Measurements from ENCODE around the gene RPAP2.
"Not testable (repeated sequence)": the region's sequence is repeated elsewhere in the genome, so short reads cannot be mapped to it uniquely, and the experiment has no call there.

Gene RPAP2

DNA sequence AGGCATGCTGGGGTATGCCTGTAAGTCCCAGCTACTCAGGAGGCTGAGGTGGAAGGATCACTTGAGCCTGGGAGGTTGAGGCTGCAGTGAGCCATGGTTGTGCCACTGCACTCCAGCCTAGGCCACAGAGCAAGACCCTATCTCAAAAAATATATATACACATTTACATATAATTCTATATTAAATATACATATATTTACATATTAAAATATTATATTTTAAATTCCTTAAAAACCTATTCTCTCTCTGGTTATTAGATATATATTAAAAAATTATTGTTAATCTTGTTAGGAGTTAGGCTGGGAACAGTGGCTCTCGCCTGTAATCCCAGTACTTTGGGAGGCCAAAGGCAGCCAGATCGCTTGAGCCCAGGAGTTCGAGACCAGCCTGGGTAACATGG is 22.8 kb upstream of the RPAP2 start:
- Histone ChIP-seq H3K4me1 (ENCODE audit: control insufficient read depth in 1 of 2, insufficient read depth in 1 of 2, low read depth in 1 of 2, low read length in 1 of 2) (no peaks in the 10 kb centered on the region), H3K27me3 (no peaks in the 10 kb centered on the region), H3K4me3 (ENCODE audit: low read depth in 1 of 2, low read length in 1 of 2) (no peak overlapping the region), H3K9me3 (no peaks in the 10 kb centered on the region), H3K36me3 (peaks cover 44% of the 10 kb centered on the region), H3K27ac (no peak overlapping the region)
- TF ChIP-seq, protein P1, sequence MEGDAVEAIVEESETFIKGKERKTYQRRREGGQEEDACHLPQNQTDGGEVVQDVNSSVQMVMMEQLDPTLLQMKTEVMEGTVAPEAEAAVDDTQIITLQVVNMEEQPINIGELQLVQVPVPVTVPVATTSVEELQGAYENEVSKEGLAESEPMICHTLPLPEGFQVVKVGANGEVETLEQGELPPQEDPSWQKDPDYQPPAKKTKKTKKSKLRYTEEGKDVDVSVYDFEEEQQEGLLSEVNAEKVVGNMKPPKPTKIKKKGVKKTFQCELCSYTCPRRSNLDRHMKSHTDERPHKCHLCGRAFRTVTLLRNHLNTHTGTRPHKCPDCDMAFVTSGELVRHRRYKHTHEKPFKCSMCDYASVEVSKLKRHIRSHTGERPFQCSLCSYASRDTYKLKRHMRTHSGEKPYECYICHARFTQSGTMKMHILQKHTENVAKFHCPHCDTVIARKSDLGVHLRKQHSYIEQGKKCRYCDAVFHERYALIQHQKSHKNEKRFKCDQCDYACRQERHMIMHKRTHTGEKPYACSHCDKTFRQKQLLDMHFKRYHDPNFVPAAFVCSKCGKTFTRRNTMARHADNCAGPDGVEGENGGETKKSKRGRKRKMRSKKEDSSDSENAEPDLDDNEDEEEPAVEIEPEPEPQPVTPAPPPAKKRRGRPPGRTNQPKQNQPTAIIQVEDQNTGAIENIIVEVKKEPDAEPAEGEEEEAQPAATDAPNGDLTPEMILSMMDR (IDR thresholded peaks at IDR 0.05) = no peak

DNA sequence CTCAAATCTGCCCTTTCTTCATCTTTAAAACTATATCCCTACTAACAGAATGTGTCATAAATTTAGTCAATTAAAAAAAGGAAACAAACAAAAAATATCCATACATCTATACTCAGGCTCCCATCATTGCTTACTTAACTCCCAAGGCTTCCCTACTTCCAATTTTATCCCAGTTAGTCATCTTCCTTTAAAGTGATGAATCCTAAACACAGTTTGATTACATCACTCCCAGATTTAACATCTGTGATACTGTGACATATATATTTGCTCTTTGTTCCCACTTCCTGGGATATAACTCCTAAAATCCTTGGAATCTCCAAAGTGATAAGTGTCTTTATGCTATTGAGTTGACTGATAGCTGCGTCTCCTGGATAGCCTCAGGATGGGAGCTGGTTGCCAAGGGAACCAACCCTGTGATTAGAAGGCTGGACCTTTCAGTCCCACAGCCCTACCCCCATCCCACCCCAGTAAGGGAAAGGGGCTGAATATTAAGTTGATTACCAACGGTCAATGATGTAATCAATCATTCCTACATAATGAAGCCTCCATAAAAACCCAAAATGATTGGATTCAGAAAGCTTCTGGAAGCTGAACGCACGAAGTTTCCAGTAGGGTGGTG is 21.6 kb upstream of the RPAP2 start:
- Histone ChIP-seq H3K4me1 (ENCODE audit: control insufficient read depth in 1 of 2, insufficient read depth in 1 of 2, low read depth in 1 of 2, low read length in 1 of 2) (no peaks in the 10 kb centered on the region), H3K9me3 (no peaks in the 10 kb centered on the region), H3K4me3 (ENCODE audit: low read depth in 1 of 2, low read length in 1 of 2) (no peak overlapping the region), H3K36me3 (peaks cover 36% of the 10 kb centered on the region), H3K27me3 (no peaks in the 10 kb centered on the region), H3K27ac (no peak overlapping the region)
- TF ChIP-seq, protein P1 (IDR thresholded peaks at IDR 0.05) = no peak

DNA sequence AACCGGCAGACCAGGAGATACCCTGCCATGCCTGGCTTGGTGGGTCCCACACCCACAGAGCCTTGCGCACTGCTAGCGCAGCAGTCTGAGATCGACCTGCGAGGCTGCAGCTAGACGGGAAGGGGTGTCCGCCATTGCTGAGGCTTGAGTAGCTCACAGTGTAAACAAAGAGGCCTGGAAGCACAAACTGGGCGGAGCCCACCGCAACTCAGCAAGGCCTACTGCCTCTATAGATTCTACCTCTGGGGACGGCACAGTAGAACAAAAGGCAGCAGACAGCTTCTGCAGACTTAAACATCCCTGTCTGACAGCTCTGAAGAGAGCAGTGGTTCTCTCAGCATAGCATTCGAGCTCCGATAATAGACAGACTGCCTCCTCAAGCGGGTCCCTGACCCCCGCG is 19.1 kb upstream of the RPAP2 start:
- H3K4me1 ChIP-seq (ENCODE audit: control insufficient read depth in 1 of 2, insufficient read depth in 1 of 2, low read depth in 1 of 2, low read length in 1 of 2); H3K27ac ChIP-seq; H3K4me3 ChIP-seq (ENCODE audit: low read depth in 1 of 2, low read length in 1 of 2); H3K27me3 ChIP-seq; H3K9me3 ChIP-seq: not testable (repeated sequence)
- H3K36me3 ChIP-seq = peaks cover 30% of the 10 kb centered on the region

DNA sequence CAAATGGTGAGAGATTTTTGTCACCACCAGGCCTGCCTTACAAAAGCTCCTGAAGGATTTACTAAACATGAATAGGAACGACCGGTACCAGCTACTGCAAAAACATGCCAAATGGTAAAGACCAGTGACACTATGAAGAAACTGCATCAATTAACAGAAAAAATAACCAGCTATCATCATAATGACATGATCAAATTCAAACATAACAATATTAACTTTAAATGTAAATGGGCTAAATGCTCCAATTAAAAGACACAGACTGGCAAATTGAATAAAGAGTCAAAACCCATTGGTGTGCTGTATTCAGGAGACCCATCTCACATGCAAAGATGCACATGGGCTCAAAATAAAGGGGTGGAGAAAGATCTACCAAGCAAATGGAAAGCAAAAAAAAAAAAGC is 17.4 kb upstream of the RPAP2 start:
- H3K9me3 ChIP-seq; H3K27ac ChIP-seq; H3K4me3 ChIP-seq (ENCODE audit: low read depth in 1 of 2, low read length in 1 of 2); H3K4me1 ChIP-seq (ENCODE audit: control insufficient read depth in 1 of 2, insufficient read depth in 1 of 2, low read depth in 1 of 2, low read length in 1 of 2); H3K27me3 ChIP-seq: not testable (repeated sequence)
- H3K36me3 ChIP-seq = peaks cover 20% of the 10 kb centered on the region

DNA sequence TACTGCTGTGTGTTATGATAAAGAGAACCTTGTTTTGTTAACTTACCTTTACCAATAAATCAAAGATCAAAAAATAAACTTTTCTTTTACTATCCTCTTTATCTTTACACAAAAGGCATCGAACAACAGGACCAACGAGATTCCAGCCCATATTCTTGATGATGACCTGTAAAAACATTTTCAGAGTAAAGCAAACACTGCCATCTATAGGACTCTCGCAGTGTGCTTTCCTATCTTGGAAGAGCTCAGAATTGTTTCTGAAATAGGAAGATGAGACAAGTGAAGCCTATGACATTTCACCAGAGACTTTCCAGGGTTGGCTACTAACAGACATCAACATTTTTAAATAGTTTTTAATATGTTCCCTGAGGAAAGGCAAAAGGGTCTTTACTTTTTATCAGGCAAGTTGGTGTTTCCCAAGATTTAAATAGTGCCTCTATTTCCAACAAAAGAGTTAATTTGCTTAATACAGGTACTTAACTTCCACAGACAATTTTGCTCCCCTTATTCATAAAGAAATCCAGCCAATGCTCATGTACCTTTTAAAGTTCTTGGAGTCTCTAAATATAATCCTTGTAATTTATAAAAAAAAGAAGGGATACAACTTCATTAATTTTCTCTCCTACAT is 7.4 kb upstream of the RPAP2 start:
- no peaks in the 10 kb centered on the region for H3K27me3 ChIP-seq
- H3K4me1 ChIP-seq (ENCODE audit: control insufficient read depth in 1 of 2, insufficient read depth in 1 of 2, low read depth in 1 of 2, low read length in 1 of 2) = no peaks in the 10 kb centered on the region
- peaks cover 20% of the 10 kb centered on the region for H3K36me3 ChIP-seq
- no peaks in the 10 kb centered on the region for H3K9me3 ChIP-seq
- TF ChIP-seq, protein P1 (IDR thresholded peaks at IDR 0.05) = no peak
- H3K4me3 ChIP-seq (ENCODE audit: low read depth in 1 of 2, low read length in 1 of 2) = no peak overlapping the region
- H3K27ac ChIP-seq = no peak overlapping the region

DNA sequence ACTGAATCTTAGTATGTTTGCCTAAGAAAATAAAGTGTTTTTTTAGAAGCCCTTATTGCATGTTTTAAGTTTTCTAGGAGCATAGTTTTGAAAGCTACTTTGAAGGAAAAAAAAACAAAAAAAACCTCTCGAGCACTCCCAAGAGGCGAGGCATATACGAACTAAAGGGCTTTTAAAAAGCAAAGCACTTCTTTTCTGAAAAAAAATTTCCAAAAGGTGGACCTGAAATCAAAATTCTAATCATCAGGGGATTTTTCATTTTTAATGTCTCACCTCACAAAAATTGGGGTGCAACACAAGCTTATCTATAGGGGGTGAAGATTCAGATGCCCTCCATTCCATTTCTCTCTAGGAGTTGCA is 666 bp upstream of the RPAP2 start:
- Histone ChIP-seq H3K4me3 (ENCODE audit: low read depth in 1 of 2, low read length in 1 of 2) (peak overlapping the region; percentile 76), H3K9me3 (no peaks in the 10 kb centered on the region), H3K36me3 (no peaks in the 10 kb centered on the region), H3K27ac (peak overlapping the region; percentile 83), H3K4me1 (ENCODE audit: control insufficient read depth in 1 of 2, insufficient read depth in 1 of 2, low read depth in 1 of 2, low read length in 1 of 2) (peaks cover 17 to 20% of the 10 kb centered on the region in 2 experiments), H3K27me3 (no peaks in the 10 kb centered on the region)
- TF ChIP-seq, protein P1 (IDR thresholded peaks at IDR 0.05) = no peak
